ENCODE results near the gene PRPF19. TPM values are rescaled to one million over a fixed set of nuclear protein-coding genes. Genes with fewer than 3 reads are reported as not detected.

The PRPF19 gene
- total RNA-seq, 1 experiment from 2014 or later: 109 TPM

- H3K36me3 ChIP-seq: peaks cover 56% of the 10 kb centered on the region
- H3K27me3 ChIP-seq (replicated peaks): no peaks in the 10 kb centered on the region
- H3K9me3 ChIP-seq (replicated peaks): no peaks in the 10 kb centered on the region
- no peak within 1 kb of the TSS for H3K27ac ChIP-seq
- peak within 1 kb of the TSS; percentile 64 for H3K4me3 ChIP-seq
- peaks cover 26% of the 10 kb centered on the region for H3K4me1 ChIP-seq (replicated peaks)
- peak; percentile 61 to 88 for DNase-seq (ENCODE audit: low read depth in 1 of 2, low spot score in 2 of 2)
Measured at GRCh38 chr11:60924110-60924905, 17.9 kb upstream of the PRPF19 start, which contains the start of gene TMEM132A. TSS of gene TMEM132A (plus strand) at chr11:60924460. CDS start at chr11:60924634, 174 bp downstream.

DNA sequence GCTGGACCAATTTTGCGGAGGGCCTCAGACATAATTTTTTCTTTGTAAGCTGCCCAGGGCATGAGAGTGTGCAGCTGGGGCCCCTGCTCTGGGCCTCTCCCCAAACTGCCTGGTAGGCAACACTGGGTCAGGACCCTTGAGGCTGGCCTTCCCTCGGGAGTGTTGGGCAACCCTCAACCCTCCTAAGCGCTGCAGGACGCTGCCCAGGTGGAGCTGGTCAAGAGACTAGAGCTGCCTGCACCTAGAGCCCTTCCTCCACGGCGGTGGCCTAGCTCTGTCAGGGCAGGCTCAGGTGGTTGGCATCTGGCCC, 17.4 kb upstream of the PRPF19 start:
- no peaks in the 10 kb centered on the region for H3K9me3 ChIP-seq (replicated peaks)
- peak overlapping the region; percentile 64; the same call in 1 of the 2 replicates for H3K4me3 ChIP-seq
- peaks cover 31% of the 10 kb centered on the region for H3K4me1 ChIP-seq (replicated peaks)
- peak in 1 of 2 experiments; percentile 45 for DNase-seq (ENCODE audit: low read depth in 1 of 2, low spot score in 2 of 2)
- no peaks in the 10 kb centered on the region for H3K27me3 ChIP-seq (replicated peaks)
- H3K36me3 ChIP-seq: peaks cover 57% of the 10 kb centered on the region
- H3K27ac ChIP-seq: no peak overlapping the region

GRCh38 chr11:60923326-60923725, 16.9 kb upstream of the PRPF19 start:
- no peak for DNase-seq (ENCODE audit: low read depth in 1 of 2, low spot score in 2 of 2)
- no peak overlapping the region for H3K4me3 ChIP-seq
- no peak overlapping the region for H3K27ac ChIP-seq
- no peaks in the 10 kb centered on the region for H3K9me3 ChIP-seq (replicated peaks)
- H3K4me1 ChIP-seq (replicated peaks): peaks cover 34% of the 10 kb centered on the region
- H3K36me3 ChIP-seq: peaks cover 52% of the 10 kb centered on the region
- H3K27me3 ChIP-seq (replicated peaks): no peaks in the 10 kb centered on the region

DNA sequence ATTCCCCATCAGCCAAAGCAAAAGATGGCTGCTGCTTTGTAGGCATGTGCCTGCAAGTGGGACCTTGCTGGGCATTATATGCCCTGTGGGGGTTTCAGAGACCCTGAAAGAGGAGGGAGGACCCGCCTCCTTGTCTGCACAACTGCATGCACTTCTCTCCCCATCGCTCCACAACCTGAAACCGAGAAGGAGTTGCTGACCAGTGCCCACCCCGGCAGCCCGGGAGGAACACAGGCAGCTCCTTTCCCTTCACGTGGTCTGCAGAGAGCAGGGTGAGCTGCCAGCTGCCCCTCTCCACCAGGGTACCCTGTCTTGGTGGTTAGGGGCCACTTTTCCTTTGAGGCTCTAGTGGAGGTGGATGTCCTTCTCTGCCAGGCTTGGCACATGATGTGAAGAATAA, 16.5 kb upstream of the PRPF19 start:
- H3K4me1 ChIP-seq (replicated peaks): peaks cover 34% of the 10 kb centered on the region
- H3K9me3 ChIP-seq (replicated peaks): no peaks in the 10 kb centered on the region
- DNase-seq (ENCODE audit: low read depth in 1 of 2, low spot score in 2 of 2): peak in 1 of 2 experiments; percentile 38
- no peak overlapping the region for H3K4me3 ChIP-seq
- peaks cover 52% of the 10 kb centered on the region for H3K36me3 ChIP-seq
- H3K27me3 ChIP-seq (replicated peaks): no peaks in the 10 kb centered on the region
- H3K27ac ChIP-seq: no peak overlapping the region

GRCh38 chr11:60921777-60922335, 15.5 kb upstream of the PRPF19 start:
- no peak overlapping the region for H3K4me3 ChIP-seq
- no peaks in the 10 kb centered on the region for H3K9me3 ChIP-seq (replicated peaks)
- H3K27ac ChIP-seq: no peak overlapping the region
- no peaks in the 10 kb centered on the region for H3K27me3 ChIP-seq (replicated peaks)
- peaks cover 52% of the 10 kb centered on the region for H3K36me3 ChIP-seq
- peaks cover 34% of the 10 kb centered on the region for H3K4me1 ChIP-seq (replicated peaks)
- peak in 1 of 2 experiments; percentile 44 for DNase-seq (ENCODE audit: low read depth in 1 of 2, low spot score in 2 of 2)

DNA sequence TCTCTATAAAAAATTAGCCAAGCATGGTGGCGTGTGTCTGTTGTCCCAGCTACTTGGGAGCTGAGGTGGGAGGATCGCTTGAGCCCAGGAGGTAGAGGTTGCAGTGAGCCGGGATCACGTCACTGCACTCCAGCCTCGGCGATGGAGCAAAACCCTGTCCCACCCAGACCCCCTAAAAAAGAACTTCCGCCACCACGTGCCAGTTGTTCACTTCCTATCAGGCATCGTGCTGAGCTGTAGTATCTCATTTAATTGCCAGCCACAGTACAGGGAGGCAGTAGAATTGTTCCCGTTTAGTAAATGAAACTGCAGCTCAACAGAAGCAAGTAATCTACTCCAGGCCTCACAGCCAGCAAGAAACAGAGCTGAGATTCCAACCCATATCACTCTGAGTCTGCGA, 14.9 kb upstream of the PRPF19 start:
- Histone ChIP-seq H3K36me3 (peaks cover 55% of the 10 kb centered on the region), H3K4me3 (no peak overlapping the region), H3K27me3 (replicated peaks) (no peaks in the 10 kb centered on the region)

DNA sequence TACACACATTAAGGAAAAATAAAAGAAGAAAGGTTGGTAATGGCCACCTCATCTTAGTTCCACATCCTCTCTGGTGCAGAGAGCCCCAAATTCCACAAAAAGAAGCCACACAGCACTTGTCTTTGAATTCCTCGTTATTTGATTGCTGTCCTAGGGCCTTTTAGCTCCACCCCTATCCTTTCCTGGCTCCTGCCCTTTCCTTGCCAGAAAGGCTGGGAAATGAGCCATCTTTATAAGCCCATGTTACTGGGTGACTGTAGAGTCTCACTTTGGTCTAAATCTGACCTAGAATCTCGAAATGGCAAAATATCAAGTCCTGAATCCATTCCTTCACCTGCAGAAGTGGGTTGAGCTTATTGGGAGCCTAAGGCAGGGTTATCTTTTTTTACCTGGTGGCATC, 13.6 kb upstream of the PRPF19 start:
- Histone ChIP-seq H3K9me3 (replicated peaks) (no peaks in the 10 kb centered on the region), H3K36me3 (peaks cover 56% of the 10 kb centered on the region), H3K4me1 (replicated peaks) (peaks cover 33% of the 10 kb centered on the region), H3K4me3 (no peak overlapping the region), H3K27ac (no peak overlapping the region), H3K27me3 (replicated peaks) (no peaks in the 10 kb centered on the region)
- no peak for DNase-seq (ENCODE audit: low read depth in 1 of 2, low spot score in 2 of 2)

More for the DNA sequence above, 14.9 kb upstream of the PRPF19 start:
- Histone ChIP-seq H3K9me3 (replicated peaks) (no peaks in the 10 kb centered on the region), H3K27ac (no peak overlapping the region), H3K4me1 (replicated peaks) (peaks cover 34% of the 10 kb centered on the region)
- DNase-seq (ENCODE audit: low read depth in 1 of 2, low spot score in 2 of 2): no peak

- DNase-seq (ENCODE audit: low read depth in 1 of 2, low spot score in 2 of 2): no peak
- Histone ChIP-seq H3K4me3 (no peak overlapping the region), H3K4me1 (replicated peaks) (peaks cover 31% of the 10 kb centered on the region), H3K27ac (no peak overlapping the region), H3K9me3 (replicated peaks) (no peaks in the 10 kb centered on the region), H3K36me3 (peaks cover 53% of the 10 kb centered on the region), H3K27me3 (replicated peaks) (no peaks in the 10 kb centered on the region)
Measured at GRCh38 chr11:60919320-60919719, 12.9 kb upstream of the PRPF19 start.

DNA sequence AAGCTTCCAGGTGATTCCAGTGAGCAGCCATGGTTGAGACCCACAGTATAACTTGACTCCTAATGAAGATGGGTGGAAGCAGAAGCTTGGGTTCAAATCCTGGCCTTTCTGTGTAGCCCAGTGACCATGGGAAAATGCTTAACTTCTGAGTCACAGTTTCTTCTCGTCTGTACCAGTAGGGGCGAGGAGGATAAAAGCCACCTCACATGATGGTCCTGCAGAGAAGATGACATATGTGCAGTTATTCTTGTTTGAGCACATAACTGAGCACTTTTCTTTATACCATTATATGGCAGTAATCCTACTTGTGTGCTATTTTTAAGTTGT, 12.5 kb upstream of the PRPF19 start:
- H3K36me3 ChIP-seq: peaks cover 49% of the 10 kb centered on the region
- H3K4me3 ChIP-seq: no peak overlapping the region
- no peak overlapping the region for H3K27ac ChIP-seq
- peak; percentile 43 to 47 for DNase-seq (ENCODE audit: low read depth in 1 of 2, low spot score in 2 of 2)
- no peaks in the 10 kb centered on the region for H3K27me3 ChIP-seq (replicated peaks)
- H3K4me1 ChIP-seq (replicated peaks): peaks cover 31% of the 10 kb centered on the region
- no peaks in the 10 kb centered on the region for H3K9me3 ChIP-seq (replicated peaks)

GRCh38 chr11:60918251-60918938, 12.0 kb upstream of the PRPF19 start:
- peaks cover 30% of the 10 kb centered on the region for H3K4me1 ChIP-seq (replicated peaks)
- DNase-seq (ENCODE audit: low read depth in 1 of 2, low spot score in 2 of 2): no peak
- no peaks in the 10 kb centered on the region for H3K9me3 ChIP-seq (replicated peaks)
- H3K4me3 ChIP-seq: no peak overlapping the region
- peaks cover 44% of the 10 kb centered on the region for H3K36me3 ChIP-seq
- no peaks in the 10 kb centered on the region for H3K27me3 ChIP-seq (replicated peaks)
- no peak overlapping the region for H3K27ac ChIP-seq

DNA sequence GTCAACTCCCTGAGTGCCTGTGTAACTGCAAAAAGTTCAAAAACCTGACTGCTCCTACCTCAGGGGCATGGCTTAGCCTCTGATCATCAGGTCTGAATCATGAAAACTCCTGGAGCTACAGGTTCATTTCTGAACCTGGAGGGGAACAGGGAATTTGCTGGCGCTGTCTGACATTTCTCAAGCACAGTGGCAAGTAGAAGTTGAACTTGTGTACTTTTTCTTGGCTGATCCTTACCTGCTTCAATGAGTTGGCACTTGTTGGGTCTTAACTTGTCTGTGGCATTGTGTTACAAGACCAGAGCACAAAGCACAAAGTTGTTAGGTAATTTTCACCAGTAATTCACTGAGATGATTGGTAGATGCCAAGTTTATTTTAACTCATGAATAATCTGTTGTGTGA, 10.9 kb upstream of the PRPF19 start:
- peaks cover 34% of the 10 kb centered on the region for H3K36me3 ChIP-seq
- H3K27ac ChIP-seq: no peak overlapping the region
- no peak for DNase-seq (ENCODE audit: low read depth in 1 of 2, low spot score in 2 of 2)
- no peaks in the 10 kb centered on the region for H3K9me3 ChIP-seq (replicated peaks)
- peaks cover 33% of the 10 kb centered on the region for H3K4me1 ChIP-seq (replicated peaks)
- no peaks in the 10 kb centered on the region for H3K27me3 ChIP-seq (replicated peaks)
- no peak overlapping the region for H3K4me3 ChIP-seq

- Histone ChIP-seq H3K4me1 (replicated peaks) (peaks cover 33% of the 10 kb centered on the region), H3K9me3 (replicated peaks) (no peaks in the 10 kb centered on the region), H3K4me3 (no peak overlapping the region), H3K27ac (no peak overlapping the region), H3K36me3 (peaks cover 29% of the 10 kb centered on the region), H3K27me3 (replicated peaks) (no peaks in the 10 kb centered on the region)
- no peak for DNase-seq (ENCODE audit: low read depth in 1 of 2, low spot score in 2 of 2)
Measured at GRCh38 chr11:60916669-60917206, 10.4 kb upstream of the PRPF19 start.

DNA sequence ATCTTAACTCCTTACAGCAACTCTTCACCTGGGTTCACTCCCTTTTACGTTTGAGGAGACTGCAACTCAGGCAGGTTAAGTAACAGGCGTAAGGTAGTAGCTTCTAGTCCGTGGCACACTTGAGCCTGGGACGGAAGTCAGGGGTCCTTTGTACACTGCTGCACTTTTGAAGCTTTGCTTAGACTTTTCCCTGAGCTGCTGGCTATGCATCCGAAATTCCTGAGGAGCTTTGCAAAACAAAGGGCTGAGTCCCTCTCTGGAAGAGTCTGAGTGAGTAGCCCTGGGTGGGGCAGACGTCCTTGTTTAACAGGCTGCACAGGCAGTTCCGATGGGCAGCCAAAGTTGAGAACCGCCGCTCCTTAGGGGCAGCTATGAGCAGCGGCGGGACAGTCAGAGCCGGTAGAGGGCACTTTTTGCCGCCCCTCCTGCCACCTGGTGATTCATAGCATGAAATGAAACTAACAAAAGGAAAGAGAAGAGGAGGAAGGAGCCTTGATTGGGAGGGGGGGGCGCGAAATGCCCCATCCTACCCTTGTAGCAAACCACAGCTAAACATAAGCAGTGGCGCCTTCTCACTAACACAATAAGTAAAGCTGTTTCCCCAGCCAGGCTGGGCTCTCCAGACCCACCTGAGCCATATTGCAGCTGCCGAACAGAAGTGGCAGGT, 9.0 kb upstream of the PRPF19 start:
- H3K4me1 ChIP-seq (replicated peaks): peaks cover 33% of the 10 kb centered on the region
- peak overlapping the region; percentile 60 for H3K4me3 ChIP-seq
- no peaks in the 10 kb centered on the region for H3K27me3 ChIP-seq (replicated peaks)
- peak; percentile 89 to 92 for DNase-seq (ENCODE audit: low read depth in 1 of 2, low spot score in 2 of 2)
- H3K9me3 ChIP-seq (replicated peaks): no peaks in the 10 kb centered on the region
- H3K27ac ChIP-seq: peak overlapping the region; percentile 22
- peaks cover 15% of the 10 kb centered on the region for H3K36me3 ChIP-seq

Measured in SJSA1 (cell line).